Measurements from ENCODE around the gene ADGRV1.

ADGRV1 gene

GRCh38 chr5:90947667-90948066 lies 389.1 kb downstream of the ADGRV1 start:
- Histone ChIP-seq H3K4me1 (ENCODE audit: control insufficient read depth, insufficient read depth, low read length) (no peaks in the 10 kb centered on the region), H3K27ac (ENCODE audit: extremely low read depth, low read depth, low read length) (no peak overlapping the region), H3K9me3 (ENCODE audit: control insufficient read depth, insufficient read depth, low read depth, low read length) (no peaks in the 10 kb centered on the region), H3K36me3 (ENCODE audit: control insufficient read depth in 2 of 2, insufficient read depth in 1 of 2, low read length in 2 of 2) (no peaks in the 10 kb centered on the region; a peak in 1 of 3 replicates), H3K4me3 (ENCODE audit: low read depth, low read length) (no peak overlapping the region)
- POLR2A ChIA-PET, result no interaction called here
- TF ChIP-seq, protein P1, sequence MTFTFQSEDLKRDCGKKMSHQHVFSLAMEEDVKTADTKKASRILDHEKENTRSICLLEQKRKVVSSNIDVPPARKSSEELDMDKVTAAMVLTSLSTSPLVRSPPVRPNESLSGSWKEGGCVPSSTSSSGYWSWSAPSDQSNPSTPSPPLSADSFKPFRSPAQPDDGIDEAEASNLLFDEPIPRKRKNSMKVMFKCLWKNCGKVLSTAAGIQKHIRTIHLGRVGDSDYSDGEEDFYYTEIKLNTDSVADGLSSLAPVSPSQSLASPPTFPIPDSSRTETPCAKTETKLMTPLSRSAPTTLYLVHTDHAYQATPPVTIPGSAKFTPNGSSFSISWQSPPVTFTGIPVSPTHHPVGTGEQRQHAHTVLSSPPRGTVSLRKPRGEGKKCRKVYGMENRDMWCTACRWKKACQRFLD (tag by site-specific recombination; IDR thresholded peaks at IDR 0.05), result no peak
- TF ChIP-seq ZSCAN30 (tag by site-specific recombination; IDR thresholded peaks at IDR 0.05) (no peak), ZNF654 (tag by site-specific recombination; IDR thresholded peaks at IDR 0.05; ENCODE audit: low read depth) (no peak), GLI2 (tag by site-specific recombination; IDR thresholded peaks at IDR 0.05; ENCODE audit: borderline replicate concordance, low read depth) (no peak), ZNF777 (tag by site-specific recombination; IDR thresholded peaks at IDR 0.05; ENCODE audit: borderline replicate concordance) (no peak), ZNF76 (tag by site-specific recombination; IDR thresholded peaks at IDR 0.05; ENCODE audit: borderline replicate concordance, low read depth) (no peak), CTCF (tag by site-specific recombination; IDR thresholded peaks at IDR 0.05) (no peak), ZNF518A (tag by site-specific recombination; conservative IDR thresholded peaks at IDR 0.05; ENCODE audit: low read depth) (no peak), IKZF3 (tag by site-specific recombination; IDR thresholded peaks at IDR 0.05) (no peak), ZNF677 (tag by site-specific recombination; IDR thresholded peaks at IDR 0.05) (no peak), ZNF302 (tag by site-specific recombination; IDR thresholded peaks at IDR 0.05; ENCODE audit: low read depth) (no peak), ZNF26 (tag by site-specific recombination; IDR thresholded peaks at IDR 0.05) (no peak), ZNF132 (tag by site-specific recombination; IDR thresholded peaks at IDR 0.05; ENCODE audit: borderline replicate concordance) (no peak), TRIM28 (IDR thresholded peaks at IDR 0.05; ENCODE audit: borderline replicate concordance, low read length) (no peak), ZNF639 (tag by site-specific recombination; IDR thresholded peaks at IDR 0.05) (no peak)
- TF ChIP-seq, protein P2, sequence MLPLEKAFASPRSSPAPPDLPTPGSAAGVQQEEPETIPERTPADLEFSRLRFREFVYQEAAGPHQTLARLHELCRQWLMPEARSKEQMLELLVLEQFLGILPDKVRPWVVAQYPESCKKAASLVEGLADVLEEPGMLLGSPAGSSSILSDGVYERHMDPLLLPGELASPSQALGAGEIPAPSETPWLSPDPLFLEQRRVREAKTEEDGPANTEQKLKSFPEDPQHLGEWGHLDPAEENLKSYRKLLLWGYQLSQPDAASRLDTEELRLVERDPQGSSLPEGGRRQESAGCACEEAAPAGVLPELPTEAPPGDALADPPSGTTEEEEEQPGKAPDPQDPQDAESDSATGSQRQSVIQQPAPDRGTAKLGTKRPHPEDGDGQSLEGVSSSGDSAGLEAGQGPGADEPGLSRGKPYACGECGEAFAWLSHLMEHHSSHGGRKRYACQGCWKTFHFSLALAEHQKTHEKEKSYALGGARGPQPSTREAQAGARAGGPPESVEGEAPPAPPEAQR (tag by site-specific recombination; IDR thresholded peaks at IDR 0.05), result no peak
- CTCF ChIA-PET, result interaction anchor here (1.2 kb wide), 1 partner anchor 15 kb away, joined by 3 read pairs; no protein-coding TSS in a partner anchor
